Tibial nerve (tissue), 4 donors: Measurements from ENCODE around the gene KRT34. TPM values are rescaled to one million over a fixed set of nuclear protein-coding genes. Genes with fewer than 3 reads are reported as not detected.
"Not testable (repeated sequence)": the region's sequence is repeated elsewhere in the genome, so short reads cannot be mapped to it uniquely, and the experiment has no call there.

Source experiments
- DNase-seq, 2 donors: peaks; one replicate each; pipeline ENCODE4 v3.0.0-alpha.2; 2019; ENCODE audit warnings: low spot score in 2 of 2
- H3K27ac ChIP-seq, 4 donors: fragments of 200-600 bp; sonication (generic) in 3 of 4; one replicate each; pipeline ENCODE4 v1.5.1; 2017 to 2019; ENCODE audit warnings: mild to moderate bottlenecking in 1 of 4
- H3K27me3 ChIP-seq, 2 donors: fragments of 200-600 bp; sonication (generic) in 1 of 2; one replicate each; pipeline versions ENCODE4 v1.5.1 to v1.6.0; 2017 to 2019
- H3K36me3 ChIP-seq, 3 donors: fragments of 200-600 bp; sonication (generic); one replicate each; pipeline ENCODE4 v1.5.1; 2018 to 2019
- H3K4me1 ChIP-seq, 4 donors: fragments of 200-600 bp; sonication (generic) in 3 of 4; one replicate each; pipeline ENCODE4 v1.5.1; 2017 to 2019
- H3K4me3 ChIP-seq, 4 donors: fragments of 200-600 bp; sonication (generic) in 3 of 4; one replicate each; pipeline ENCODE4 v1.5.1; 2017 to 2019; ENCODE audit warnings: mild to moderate bottlenecking in 1 of 4, moderate library complexity in 1 of 4
- H3K9me3 ChIP-seq, 4 donors: fragments of 200-600 bp; sonication (generic) in 3 of 4; one replicate each; pipeline ENCODE4 v1.5.1; 2017 to 2019
- EP300 ChIP-seq, 2 donors: sonication (generic); formaldehyde crosslinking; IDR thresholded peaks; one replicate each; pipeline ENCODE4 v1.6.1; 2017; ENCODE audit warnings: antibody characterized with exemption in 2 of 2, mild to moderate bottlenecking in 1 of 2
- POLR2A ChIP-seq, 2 donors: fragments of 450-650 bp; IDR thresholded peaks; one replicate each; pipeline ENCODE4 v1.6.1; 2017; ENCODE audit warnings: antibody characterized with exemption in 2 of 2, mild to moderate bottlenecking in 2 of 2, moderate library complexity in 2 of 2
- WGBS, 2 donors: methylation state at CpG; one replicate each; pipeline ENCODE4 v1.1.5; 2018; 5-methylcytosine and 5-hydroxymethylcytosine counted together
- total RNA-seq, 4 donors: library from RNA; depleted of rRNA; stranded (reverse); fragments of >200 nt; gene quantifications; one replicate each; pipeline ENCODE4 v1.1.0, GENCODE V29; 2016
- TF ChIP-seq, protein P1 (sequence below), 5 experiments: fragments of 200-600 bp in 3 of 5; fragments of 450-650 bp in 2 of 5; sonication (generic) in 3 of 5; IDR thresholded peaks; one replicate each; pipeline ENCODE4 v1.5.1; 2016 to 2019; ENCODE audit warnings: antibody characterized with exemption in 5 of 5, mild to moderate bottlenecking in 3 of 5, moderate library complexity in 2 of 5

KRT34 gene
- not detected for total RNA-seq

DNA sequence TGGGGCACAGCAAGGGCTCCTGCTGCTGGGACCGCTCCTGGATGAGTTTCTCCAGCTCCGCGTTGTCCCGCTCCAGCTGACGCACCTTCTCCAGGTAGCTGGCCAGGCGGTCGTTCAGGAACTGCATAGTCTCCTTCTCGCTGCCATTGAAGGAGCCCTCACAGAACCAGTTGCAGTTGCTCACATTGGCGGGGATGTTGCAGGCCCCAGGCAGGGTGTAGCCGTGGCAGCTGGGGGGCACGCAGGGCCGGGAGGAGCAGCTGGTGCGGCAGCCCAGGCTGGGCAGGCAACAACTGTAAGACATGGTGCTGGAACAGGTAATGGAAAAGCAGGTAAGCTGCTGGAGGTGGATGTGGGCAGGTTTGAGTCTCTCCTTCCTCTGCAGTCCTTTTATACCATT is at the start of gene KRT34:
TSS of gene KRT34 (minus strand) at position 364 of the 400 bp plus-strand sequence. CDS start at position 304, 60 bp downstream.
- H3K27me3 ChIP-seq, H3K36me3 ChIP-seq, H3K4me1 ChIP-seq, H3K4me3 ChIP-seq, DNase-seq, H3K27ac ChIP-seq: not testable (repeated sequence)
- WGBS, 2 donors, result 86 to 94% methylated on average over 6 to 13 of the region's 13 CpGs
- H3K9me3 ChIP-seq, result peaks cover 0 to 11% (median 2%) of the 10 kb centered on the region in 4 donors

DNA sequence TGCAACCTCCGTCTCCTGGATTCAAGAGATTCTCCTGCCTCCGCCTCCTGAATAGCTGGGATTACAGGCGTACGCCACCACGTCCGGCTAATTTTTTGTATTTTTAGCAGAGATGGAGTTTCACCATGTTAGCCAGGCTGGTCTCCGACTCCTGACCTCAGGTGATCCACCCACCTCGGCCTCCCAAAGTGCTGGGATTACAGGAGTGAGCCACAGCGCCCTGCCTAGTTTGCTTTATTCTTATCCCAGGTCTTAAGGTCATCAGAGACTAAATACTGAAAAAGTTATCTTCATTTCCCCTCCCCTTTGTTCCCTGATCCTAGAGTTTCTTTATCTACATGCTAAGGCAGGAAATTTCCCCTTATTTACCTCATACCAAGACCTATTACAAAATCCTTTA is 48.3 kb upstream of the KRT34 start:
- not testable (repeated sequence) for DNase-seq, H3K9me3 ChIP-seq, H3K27me3 ChIP-seq, H3K36me3 ChIP-seq, H3K4me3 ChIP-seq, H3K27ac ChIP-seq, H3K4me1 ChIP-seq
- WGBS, 2 donors, result 94 to 95% methylated on average over 9 of the region's 9 CpGs

- TF ChIP-seq, protein P1, sequence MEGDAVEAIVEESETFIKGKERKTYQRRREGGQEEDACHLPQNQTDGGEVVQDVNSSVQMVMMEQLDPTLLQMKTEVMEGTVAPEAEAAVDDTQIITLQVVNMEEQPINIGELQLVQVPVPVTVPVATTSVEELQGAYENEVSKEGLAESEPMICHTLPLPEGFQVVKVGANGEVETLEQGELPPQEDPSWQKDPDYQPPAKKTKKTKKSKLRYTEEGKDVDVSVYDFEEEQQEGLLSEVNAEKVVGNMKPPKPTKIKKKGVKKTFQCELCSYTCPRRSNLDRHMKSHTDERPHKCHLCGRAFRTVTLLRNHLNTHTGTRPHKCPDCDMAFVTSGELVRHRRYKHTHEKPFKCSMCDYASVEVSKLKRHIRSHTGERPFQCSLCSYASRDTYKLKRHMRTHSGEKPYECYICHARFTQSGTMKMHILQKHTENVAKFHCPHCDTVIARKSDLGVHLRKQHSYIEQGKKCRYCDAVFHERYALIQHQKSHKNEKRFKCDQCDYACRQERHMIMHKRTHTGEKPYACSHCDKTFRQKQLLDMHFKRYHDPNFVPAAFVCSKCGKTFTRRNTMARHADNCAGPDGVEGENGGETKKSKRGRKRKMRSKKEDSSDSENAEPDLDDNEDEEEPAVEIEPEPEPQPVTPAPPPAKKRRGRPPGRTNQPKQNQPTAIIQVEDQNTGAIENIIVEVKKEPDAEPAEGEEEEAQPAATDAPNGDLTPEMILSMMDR (IDR thresholded peaks at IDR 0.05), result no peak
- TF ChIP-seq EP300 (IDR thresholded peaks at IDR 0.05) (no peak), POLR2A (IDR thresholded peaks at IDR 0.05) (no peak)
- H3K9me3 ChIP-seq, result no peaks in the 10 kb centered on the region
- no peaks in the 10 kb centered on the region for H3K36me3 ChIP-seq
- no peaks in the 10 kb centered on the region for H3K4me1 ChIP-seq
- WGBS, 2 donors, result 79 to 80% methylated on average over 7 of the region's 7 CpGs
- no peak overlapping the region for H3K27ac ChIP-seq
- no peaks in the 10 kb centered on the region for H3K27me3 ChIP-seq
- H3K4me3 ChIP-seq, result no peak overlapping the region
- DNase-seq, result no peak
Observed at GRCh38 chr17:41429667-41430066, 47.6 kb upstream of the KRT34 start.

DNA sequence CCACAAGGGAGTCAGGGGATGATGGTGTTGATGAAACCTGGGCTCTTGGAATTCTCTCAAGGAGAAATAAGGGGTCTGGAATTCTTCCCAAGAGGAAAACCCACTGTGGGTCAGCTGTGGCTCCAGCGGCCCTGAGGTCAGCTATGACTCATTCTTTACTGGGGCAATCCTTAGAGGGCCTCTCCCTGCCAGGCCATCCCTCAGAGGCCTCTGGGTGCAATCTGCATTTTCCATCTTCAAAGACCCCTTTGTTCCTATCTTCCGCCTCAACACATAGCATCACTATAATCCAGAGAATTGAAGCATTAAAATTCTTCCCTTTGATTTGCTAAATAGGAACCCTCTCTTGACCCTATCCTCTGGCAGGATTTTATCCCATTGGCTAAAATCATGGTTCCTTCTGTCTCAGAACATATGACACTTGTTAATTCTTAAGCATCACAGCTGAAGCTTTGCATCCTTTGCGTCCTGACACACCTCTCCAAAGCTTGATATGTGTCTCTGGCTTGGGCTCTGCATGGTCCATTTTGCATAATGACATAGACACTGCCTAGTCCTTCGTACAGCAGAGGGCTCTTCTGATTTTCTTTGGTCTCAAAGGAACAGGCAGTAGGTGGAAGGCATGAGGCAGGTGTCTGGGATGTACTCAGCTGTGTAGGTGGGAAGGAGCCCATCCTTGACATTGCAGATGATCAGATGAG is 46.6 kb upstream of the KRT34 start:
- no peak for DNase-seq
- H3K4me3 ChIP-seq, result no peak overlapping the region
- no peaks in the 10 kb centered on the region for H3K27me3 ChIP-seq
- H3K4me1 ChIP-seq, result no peaks in the 10 kb centered on the region
- TF ChIP-seq EP300 (IDR thresholded peaks at IDR 0.05) (no peak), POLR2A (IDR thresholded peaks at IDR 0.05) (no peak)
- TF ChIP-seq, protein P1 (IDR thresholded peaks at IDR 0.05), result no peak
- H3K27ac ChIP-seq, result no peak overlapping the region
- WGBS, 2 donors, result 30 to 42% methylated on average over 4 of the region's 4 CpGs
- no peaks in the 10 kb centered on the region for H3K9me3 ChIP-seq
- no peaks in the 10 kb centered on the region for H3K36me3 ChIP-seq

GRCh38 chr17:41424111-41424635 is 42.1 kb upstream of the KRT34 start, which contains the start of gene KRT37:
Gene KRT37, minus strand, starts transcription at chr17:41424585. Its CDS starts 62 bp downstream, at chr17:41424523.
- WGBS, 2 donors, result 95 to 97% methylated on average over 8 to 13 of the region's 13 CpGs
- no peaks in the 10 kb centered on the region for H3K9me3 ChIP-seq
- peaks cover 0 to 8% (median 0%) of the 10 kb centered on the region in 4 donors for H3K4me1 ChIP-seq

DNA sequence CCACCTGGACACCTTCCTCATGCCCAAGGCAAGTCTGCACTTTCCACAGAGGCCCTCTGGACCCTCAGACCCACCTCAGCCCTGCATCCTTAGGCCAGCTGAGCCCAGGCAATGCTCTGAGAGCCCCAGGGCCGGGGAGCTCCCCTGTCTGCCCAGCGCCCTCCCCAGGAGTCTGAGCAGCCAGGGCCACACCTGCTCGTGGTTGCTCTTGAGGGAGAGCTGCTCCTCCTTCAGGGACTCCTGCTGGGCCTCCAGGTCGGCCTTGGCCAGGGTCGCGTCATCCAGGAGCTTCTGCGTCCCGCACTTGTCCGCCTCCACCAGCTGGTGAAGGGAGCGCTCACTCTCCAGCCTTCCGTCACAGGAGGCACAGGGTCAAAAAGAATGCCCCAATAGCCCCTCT is 40.5 kb upstream of the KRT34 start:
- WGBS, 2 donors, result 89 to 95% methylated on average over 10 to 11 of the region's 11 CpGs

More at GRCh38 chr17:41424111-41424635, 42.1 kb upstream of the KRT34 start, which contains the start of gene KRT37:
- TF ChIP-seq, protein P1 (IDR thresholded peaks at IDR 0.05), result no peak
- TF ChIP-seq POLR2A (IDR thresholded peaks at IDR 0.05), result no peak
- Histone ChIP-seq H3K4me3 (no peak within 1 kb of the TSS), H3K27ac (no peak within 1 kb of the TSS), H3K27me3 (no peaks in the 10 kb centered on the region), H3K36me3 (no peaks in the 10 kb centered on the region)
- no peak for DNase-seq

More for the DNA sequence above, 40.5 kb upstream of the KRT34 start:
- not testable (repeated sequence) for H3K27me3 ChIP-seq, H3K36me3 ChIP-seq, H3K4me3 ChIP-seq, DNase-seq, H3K27ac ChIP-seq, H3K4me1 ChIP-seq, H3K9me3 ChIP-seq
